GM19239 (cell line): ENCODE results near the gene CCNY.

Experiments
- DNase-seq: peaks from one replicate; pipeline ENCODE4 v3.0.0; 2011; ENCODE audit warnings: low spot score; ENCODE audit not compliant: insufficient read length
- FAIRE-seq: peaks from 2 replicates; lab custom pipeline; 2011; peaks lifted over from hg19 to GRCh38; lab: Jason Lieb, UNC

The CCNY gene

GRCh38 chr10:35594115-35595079, 258.1 kb downstream of the CCNY start:
- no peak for FAIRE-seq
- DNase-seq, result no peak

DNA sequence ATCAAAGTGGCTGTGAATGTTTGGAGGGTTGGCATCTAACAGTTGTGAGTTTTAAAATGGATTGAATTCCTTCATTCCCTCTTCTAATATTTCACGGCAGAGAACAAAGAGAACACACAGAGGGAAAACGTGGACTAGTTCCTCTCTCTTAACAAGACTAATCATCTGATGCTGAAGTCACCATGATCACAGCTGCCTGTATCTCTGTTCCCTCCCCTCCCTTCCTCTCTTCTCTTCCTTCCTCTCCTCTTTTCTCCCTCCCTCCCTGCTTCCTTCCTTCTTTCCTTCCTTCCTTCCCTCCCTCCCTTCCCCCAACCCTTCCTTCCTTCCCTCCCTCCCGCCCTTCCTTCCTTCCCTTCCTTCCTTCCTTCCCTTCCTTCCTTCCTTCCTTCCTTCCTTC, 258.8 kb downstream of the CCNY start:
- no peak for DNase-seq
- FAIRE-seq, result no peak

DNA sequence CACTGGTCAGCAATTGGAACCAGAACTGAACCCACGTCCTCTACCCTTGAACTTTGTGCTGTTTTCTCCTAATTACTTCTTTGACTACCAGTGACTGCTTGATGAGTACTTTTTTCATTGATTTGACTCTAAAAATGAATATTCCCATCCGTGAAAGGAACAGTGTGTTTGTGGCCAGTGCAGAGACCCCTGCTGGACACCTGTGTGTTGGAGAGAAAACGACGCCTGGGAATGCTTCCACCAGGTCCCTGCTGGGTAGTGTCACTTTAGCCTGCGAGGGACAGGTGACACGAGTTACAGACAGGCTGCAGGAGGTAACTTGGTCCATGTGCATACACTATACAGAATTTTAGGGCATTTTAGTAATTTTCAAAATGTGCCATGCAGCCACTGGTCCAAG, 262.1 kb downstream of the CCNY start:
- no peak for DNase-seq

DNA sequence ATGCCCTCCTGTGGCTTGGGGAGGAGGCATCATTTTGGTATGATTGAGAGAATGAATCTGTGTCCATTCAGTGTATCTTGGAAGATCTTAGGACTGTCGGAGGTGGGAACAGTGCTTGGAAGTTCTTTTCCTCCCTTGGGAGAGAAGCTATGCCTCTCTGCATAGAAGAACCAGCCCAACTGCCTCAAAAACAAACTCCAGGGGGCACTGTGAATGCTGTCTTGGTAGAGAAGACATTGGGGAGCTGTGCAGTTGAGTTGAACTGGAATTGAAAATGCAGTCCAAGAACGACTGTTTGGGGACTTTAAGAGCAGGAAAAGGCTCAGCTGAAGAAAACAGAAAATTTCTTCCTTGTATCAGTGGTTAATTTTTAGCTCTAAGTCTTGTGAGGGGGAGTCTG, 263.9 kb downstream of the CCNY start:
- FAIRE-seq (no peak), DNase-seq (no peak)

More for the DNA sequence above, 262.1 kb downstream of the CCNY start:
- FAIRE-seq, result no peak

- FAIRE-seq (no peak), DNase-seq (no peak)
Measured at GRCh38 chr10:35605191-35605590, 268.9 kb downstream of the CCNY start, which contains the start of gene GJD4. Gene GJD4, plus strand, starts transcription at chr10:35605341. Its CDS starts 227 bp downstream, at chr10:35605568.

- DNase-seq, result no peak
- no peak for FAIRE-seq
Measured at GRCh38 chr10:35606430-35606829, 270.1 kb downstream of the CCNY start.

GRCh38 chr10:35607475-35608327, 271.4 kb downstream of the CCNY start:
- FAIRE-seq, result no peak

DNA sequence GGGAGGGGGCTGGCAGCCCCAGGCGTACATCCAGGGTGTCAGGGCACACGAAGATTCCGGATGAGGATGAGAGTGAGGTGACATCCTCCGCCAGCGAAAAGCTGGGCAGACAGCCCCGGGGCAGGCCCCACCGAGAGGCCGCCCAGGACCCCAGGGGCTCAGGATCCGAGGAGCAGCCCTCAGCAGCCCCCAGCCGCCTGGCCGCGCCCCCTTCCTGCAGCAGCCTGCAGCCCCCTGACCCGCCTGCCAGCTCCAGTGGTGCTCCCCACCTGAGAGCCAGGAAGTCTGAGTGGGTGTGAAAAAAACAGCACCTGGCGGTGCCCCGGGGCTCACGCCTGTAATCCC, 272.0 kb downstream of the CCNY start:
- FAIRE-seq, result no peak
- DNase-seq, result no peak

More at GRCh38 chr10:35607475-35608327, 271.4 kb downstream of the CCNY start:
- DNase-seq, result no peak

- no peak for FAIRE-seq
Measured at GRCh38 chr10:35611750-35612149, 275.4 kb downstream of the CCNY start.

DNA sequence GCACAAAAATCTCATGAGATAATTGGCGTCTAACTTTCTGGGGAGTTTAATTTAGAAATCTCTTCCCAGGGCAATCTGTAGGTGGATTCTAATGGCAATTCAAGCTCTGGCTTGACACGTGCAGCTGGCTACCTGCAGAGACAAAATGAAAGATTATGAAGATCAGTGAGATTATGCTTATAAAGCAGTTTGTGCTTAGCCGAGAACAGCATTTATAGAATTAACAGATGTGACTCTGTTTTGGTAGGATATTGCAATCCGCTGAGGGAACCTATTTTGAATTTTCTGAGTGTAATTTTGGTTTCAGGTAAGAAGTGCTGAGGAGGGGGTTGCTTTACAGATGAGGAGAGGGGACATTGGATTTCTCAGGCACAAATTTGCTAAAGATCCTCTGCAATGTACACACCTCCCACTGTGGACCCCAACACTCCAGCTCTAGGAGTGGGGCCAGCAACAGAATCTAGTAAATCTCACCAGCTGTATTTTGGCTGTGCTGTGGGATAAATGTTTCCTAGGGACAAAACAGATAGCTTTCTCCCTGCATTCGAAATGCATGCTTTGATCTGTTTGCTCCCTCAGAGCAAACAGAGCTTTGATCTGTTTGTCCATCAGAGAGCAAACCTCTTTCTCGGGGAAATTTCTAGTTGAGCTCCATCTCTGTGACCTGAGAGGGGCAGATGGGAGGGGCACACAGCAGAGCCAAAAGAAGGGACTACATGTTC, 276.2 kb downstream of the CCNY start:
- FAIRE-seq (no peak), DNase-seq (no peak)

More at GRCh38 chr10:35611750-35612149, 275.4 kb downstream of the CCNY start:
- DNase-seq, result no peak

DNA sequence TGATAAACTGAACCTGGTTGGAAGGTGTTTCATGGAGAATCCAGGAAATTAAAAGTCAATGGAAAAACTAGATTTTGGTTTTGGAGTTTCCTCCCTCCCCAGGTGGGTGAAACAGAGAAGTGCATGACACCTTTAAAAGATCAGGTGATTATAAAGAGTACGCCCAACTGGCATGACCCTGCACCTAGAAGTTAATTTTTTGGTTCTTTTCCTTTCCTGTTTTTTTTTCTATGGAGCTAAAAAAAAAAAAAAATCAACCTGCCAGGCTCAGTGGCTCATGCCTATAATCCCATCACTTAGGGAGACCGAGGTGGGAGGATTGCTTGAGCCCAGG, 276.8 kb downstream of the CCNY start:
- no peak for FAIRE-seq
- no peak for DNase-seq

- DNase-seq (no peak), FAIRE-seq (no peak)
Measured at GRCh38 chr10:35613597-35614226, 277.4 kb downstream of the CCNY start.

DNA sequence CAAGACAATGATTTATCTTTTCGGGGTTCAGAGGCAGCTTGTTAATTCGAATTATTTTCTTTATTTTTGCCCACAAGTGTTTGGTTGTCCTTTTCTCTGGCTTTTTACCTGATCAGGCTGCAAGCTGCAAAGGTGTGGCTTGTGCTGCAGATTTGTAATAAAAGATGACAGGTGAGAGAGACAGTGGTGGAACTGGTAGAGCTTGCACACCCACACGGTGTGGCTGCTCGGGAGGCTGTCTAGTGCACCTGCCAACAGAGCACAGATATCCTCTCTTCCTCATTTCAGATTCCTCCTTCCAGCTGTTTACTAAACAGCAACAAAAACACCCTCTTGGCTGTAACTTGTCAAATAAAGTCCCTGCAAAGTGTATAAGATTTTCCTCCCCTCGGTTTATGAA, 278.0 kb downstream of the CCNY start:
- DNase-seq, result no peak
- no peak for FAIRE-seq
